HepG2 (cell line): Measurements from ENCODE around the gene LDLRAD4. TPM values are rescaled to one million over a fixed set of nuclear protein-coding genes. Genes with fewer than 3 reads are reported as not detected.
A peak's percentile ranks its signal among the peaks of the same experiment; 100 is the strongest.

Source experiments
- CENPT ChIP-seq: sonication (generic); formaldehyde crosslinking; IDR thresholded peaks from 2 replicates; pipeline ENCODE4 v1.8.0; 2022; ENCODE audit warnings: low read depth, mild to moderate bottlenecking, moderate library complexity, missing genetic modification reagents
- MAF1 ChIP-seq: sonication (generic); formaldehyde crosslinking; IDR thresholded peaks from 2 replicates; pipeline ENCODE4 v1.5.0; 2020; ENCODE audit warnings: missing genetic modification reagents, borderline replicate concordance
- MIER2 ChIP-seq: IDR thresholded peaks from 2 replicates; pipeline ENCODE4 v1.6.1; 2016; ENCODE audit warnings: missing biosample characterization, missing genetic modification reagents
- PHF5A ChIP-seq: IDR thresholded peaks from one replicate; pipeline ENCODE4 v1.6.1; 2018; ENCODE audit warnings: low read depth, missing genetic modification reagents; ENCODE audit not compliant: unreplicated experiment
- RAD51 ChIP-seq: fragments of 450-650 bp; IDR thresholded peaks from 2 replicates; pipeline ENCODE4 v1.6.1; 2016; ENCODE audit warnings: borderline replicate concordance
- RFX5 ChIP-seq: IDR thresholded peaks from 2 replicates; pipeline ENCODE4 v1.6.1; 2011; ENCODE audit warnings: low read depth, low read length, improper control_type of control experiment
- SCMH1 ChIP-seq: sonication (generic); formaldehyde crosslinking; IDR thresholded peaks from 2 replicates; pipeline ENCODE4 v1.9.0; 2021; ENCODE audit warnings: missing genetic modification reagents, mild to moderate bottlenecking, borderline replicate concordance
- SNRNP70 ChIP-seq: fragments of 200-400 bp; formaldehyde crosslinking; IDR thresholded peaks from 2 replicates; pipeline ENCODE4 v1.6.1; 2017; ENCODE audit warnings: mild to moderate bottlenecking, low read depth, low read length, moderate library complexity
- SOX13 ChIP-seq, 3 experiments: fragments of 450-650 bp in 1 of 3; sonication (generic) in 1 of 3; formaldehyde crosslinking in 1 of 3; IDR thresholded peaks in 2 of 3; conservative IDR thresholded peaks in 1 of 3; 2 replicates each; pipeline versions ENCODE4 v1.5.0 to v1.6.1; 2016 to 2020; ENCODE audit warnings: antibody characterized with exemption in 1 of 3, mild to moderate bottlenecking in 1 of 3, missing compliant biosample characterization in 1 of 3, missing genetic modification reagents in 1 of 3, moderate library complexity in 1 of 3
- ZFP82 ChIP-seq: sonication (generic); formaldehyde crosslinking; IDR thresholded peaks from 2 replicates; pipeline ENCODE4 v1.5.1; 2020; ENCODE audit warnings: mild to moderate bottlenecking, missing genetic modification reagents, borderline replicate concordance
- ZNF136 ChIP-seq: sonication (generic); formaldehyde crosslinking; IDR thresholded peaks from 2 replicates; pipeline ENCODE4 v1.8.1; 2022; ENCODE audit warnings: low read depth, mild to moderate bottlenecking, moderate library complexity, missing genetic modification reagents
- ZNF225 ChIP-seq: sonication (generic); formaldehyde crosslinking; IDR thresholded peaks from 2 replicates; pipeline ENCODE4 v1.4.0; 2020; ENCODE audit warnings: mild to moderate bottlenecking, missing genetic modification reagents
- ZNF260 ChIP-seq: sonication (generic); formaldehyde crosslinking; IDR thresholded peaks from 2 replicates; pipeline ENCODE4 v1.4.0; 2020; ENCODE audit warnings: missing genetic modification reagents, low read depth, mild to moderate bottlenecking, borderline replicate concordance
- ZNF326 ChIP-seq: sonication (generic); formaldehyde crosslinking; IDR thresholded peaks from 2 replicates; pipeline ENCODE4 v1.4.0; 2020; ENCODE audit warnings: missing genetic modification reagents, borderline replicate concordance
- ZNF350 ChIP-seq: sonication (generic); formaldehyde crosslinking; IDR thresholded peaks from 2 replicates; pipeline ENCODE4 v1.4.0; 2020; ENCODE audit warnings: mild to moderate bottlenecking, low read depth, missing genetic modification reagents, borderline replicate concordance
- ZNF501 ChIP-seq: sonication (generic); formaldehyde crosslinking; IDR thresholded peaks from 2 replicates; pipeline ENCODE4 v1.5.1; 2020; ENCODE audit warnings: mild to moderate bottlenecking, moderate library complexity, missing genetic modification reagents
- ZZZ3 ChIP-seq: sonication (generic); formaldehyde crosslinking; IDR thresholded peaks from 2 replicates; pipeline ENCODE4 v1.4.0; 2020; ENCODE audit warnings: missing genetic modification reagents, mild to moderate bottlenecking, borderline replicate concordance
- polyA plus RNA-seq, 8 experiments: library from polyadenylated mRNA; depleted of rRNA in 3 of 8; stranded (reverse) in 7 of 8; unstranded in 1 of 8; fragments of >200 nt; fragmentation: Illumina TruSeq in 4 of 8; extraction: Trizol in 4 of 8; gene quantifications; 2 replicates each; pipeline versions ENCODE4 v1.2.1 to v1.2.3, GENCODE V29; 2011 to 2016; ENCODE audit warnings: low read depth in 4 of 8, missing spikeins in 1 of 8, mixed read lengths in 1 of 8; ENCODE audit not compliant: insufficient read depth in 1 of 8
- total RNA-seq, 5 experiments: library from RNA; depleted of rRNA; stranded (reverse); fragments of >200 nt; fragmentation: Illumina TruSeq; extraction: Trizol; gene quantifications; 2 replicates each; pipeline ENCODE4 v1.2.3, GENCODE V29; 2016; ENCODE audit warnings: low read depth in 1 of 5
- TF ChIP-seq, protein P1 (sequence below): sonication (generic); formaldehyde crosslinking; IDR thresholded peaks from 2 replicates; pipeline ENCODE4 v1.4.0; 2020; ENCODE audit warnings: low read depth, missing genetic modification reagents
- TF ChIP-seq, protein P2 (sequence below): sonication (generic); formaldehyde crosslinking; IDR thresholded peaks from 2 replicates; pipeline ENCODE4 v1.4.0; 2020; ENCODE audit warnings: missing genetic modification reagents
- TF ChIP-seq, protein P3 (sequence below): sonication (generic); formaldehyde crosslinking; IDR thresholded peaks from 2 replicates; pipeline ENCODE4 v1.4.0; 2020; ENCODE audit warnings: missing genetic modification reagents, borderline replicate concordance

LDLRAD4 gene
- total and polyA plus RNA-seq, 2 of the 13 experiments (the other 11 are each of a cell fraction or from before 2014, with no cell fraction given), result 13.6 to 20.9 TPM

DNA sequence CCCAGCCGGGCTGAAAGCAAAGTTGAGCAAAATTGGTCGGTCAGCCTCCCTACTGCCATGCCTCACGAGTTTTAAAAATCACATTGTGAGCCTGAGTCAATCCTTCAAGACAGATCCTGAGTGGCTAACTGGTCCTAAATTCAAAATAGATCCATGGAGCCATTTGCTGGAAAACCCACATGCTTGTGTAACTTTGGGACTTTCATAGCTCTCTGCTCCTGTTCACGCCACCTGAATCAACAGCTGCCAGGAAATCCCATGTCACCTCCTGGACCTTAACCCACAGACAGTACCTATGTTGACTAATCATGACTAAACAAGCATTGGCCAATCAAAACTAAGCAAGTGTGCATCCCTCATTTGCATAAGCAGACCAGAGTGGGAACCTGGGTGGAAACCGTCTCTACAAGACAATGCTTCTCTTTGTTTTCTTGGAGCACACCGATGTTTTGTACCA lies 42.8 kb upstream of the LDLRAD4 start (continued):
- TF ChIP-seq ZNF136 (CRISPR knock-in tag) (peak; percentile 80; the same call in 1 of the 2 replicates), SCMH1 (CRISPR knock-in tag) (no peak), SOX13 (IDR thresholded peaks at IDR 0.05) (peak; percentile 63), SOX13 (CRISPR knock-in tag; conservative IDR thresholded peaks at IDR 0.05 in 1 of 2, IDR thresholded peaks at IDR 0.05 in 1 of 2) (peak in 1 of 2 experiments; percentile 83; a peak in 2 of 4 replicates), MIER2 (CRISPR knock-in tag) (0 out of 2 replicates have a peak, but pooled peaks have one; percentile 46), RAD51 (no peak), PHF5A (no peak), ZNF326 (CRISPR knock-in tag) (no peak), ZNF350 (CRISPR knock-in tag) (no peak), SNRNP70 (no peak), ZNF225 (CRISPR knock-in tag) (no peak), CENPT (CRISPR knock-in tag) (no peak), RFX5 (no peak; the same call in 1 of the 2 replicates), ZFP82 (CRISPR knock-in tag) (no peak), ZZZ3 (peak; percentile 35; the same call in 1 of the 2 replicates), MAF1 (CRISPR knock-in tag) (no peak), ZNF501 (CRISPR knock-in tag) (peak; percentile 68; the same call in 1 of the 2 replicates), ZNF260 (CRISPR knock-in tag) (no peak)
- TF ChIP-seq, protein P1, sequence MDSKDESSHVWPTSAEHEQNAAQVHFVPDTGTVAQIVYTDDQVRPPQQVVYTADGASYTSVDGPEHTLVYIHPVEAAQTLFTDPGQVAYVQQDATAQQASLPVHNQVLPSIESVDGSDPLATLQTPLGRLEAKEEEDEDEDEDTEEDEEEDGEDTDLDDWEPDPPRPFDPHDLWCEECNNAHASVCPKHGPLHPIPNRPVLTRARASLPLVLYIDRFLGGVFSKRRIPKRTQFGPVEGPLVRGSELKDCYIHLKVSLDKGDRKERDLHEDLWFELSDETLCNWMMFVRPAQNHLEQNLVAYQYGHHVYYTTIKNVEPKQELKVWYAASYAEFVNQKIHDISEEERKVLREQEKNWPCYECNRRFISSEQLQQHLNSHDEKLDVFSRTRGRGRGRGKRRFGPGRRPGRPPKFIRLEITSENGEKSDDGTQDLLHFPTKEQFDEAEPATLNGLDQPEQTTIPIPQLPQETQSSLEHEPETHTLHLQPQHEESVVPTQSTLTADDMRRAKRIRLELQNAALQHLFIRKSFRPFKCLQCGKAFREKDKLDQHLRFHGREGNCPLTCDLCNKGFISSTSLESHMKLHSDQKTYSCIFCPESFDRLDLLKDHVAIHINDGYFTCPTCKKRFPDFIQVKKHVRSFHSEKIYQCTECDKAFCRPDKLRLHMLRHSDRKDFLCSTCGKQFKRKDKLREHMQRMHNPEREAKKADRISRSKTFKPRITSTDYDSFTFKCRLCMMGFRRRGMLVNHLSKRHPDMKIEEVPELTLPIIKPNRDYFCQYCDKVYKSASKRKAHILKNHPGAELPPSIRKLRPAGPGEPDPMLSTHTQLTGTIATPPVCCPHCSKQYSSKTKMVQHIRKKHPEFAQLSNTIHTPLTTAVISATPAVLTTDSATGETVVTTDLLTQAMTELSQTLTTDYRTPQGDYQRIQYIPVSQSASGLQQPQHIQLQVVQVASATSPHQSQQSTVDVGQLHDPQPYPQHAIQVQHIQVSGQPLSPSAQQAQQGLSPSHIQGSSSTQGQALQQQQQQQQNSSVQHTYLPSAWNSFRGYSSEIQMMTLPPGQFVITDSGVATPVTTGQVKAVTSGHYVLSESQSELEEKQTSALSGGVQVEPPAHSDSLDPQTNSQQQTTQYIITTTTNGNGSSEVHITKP, result no peak; the same call in 1 of the 2 replicates
- TF ChIP-seq, protein P2, sequence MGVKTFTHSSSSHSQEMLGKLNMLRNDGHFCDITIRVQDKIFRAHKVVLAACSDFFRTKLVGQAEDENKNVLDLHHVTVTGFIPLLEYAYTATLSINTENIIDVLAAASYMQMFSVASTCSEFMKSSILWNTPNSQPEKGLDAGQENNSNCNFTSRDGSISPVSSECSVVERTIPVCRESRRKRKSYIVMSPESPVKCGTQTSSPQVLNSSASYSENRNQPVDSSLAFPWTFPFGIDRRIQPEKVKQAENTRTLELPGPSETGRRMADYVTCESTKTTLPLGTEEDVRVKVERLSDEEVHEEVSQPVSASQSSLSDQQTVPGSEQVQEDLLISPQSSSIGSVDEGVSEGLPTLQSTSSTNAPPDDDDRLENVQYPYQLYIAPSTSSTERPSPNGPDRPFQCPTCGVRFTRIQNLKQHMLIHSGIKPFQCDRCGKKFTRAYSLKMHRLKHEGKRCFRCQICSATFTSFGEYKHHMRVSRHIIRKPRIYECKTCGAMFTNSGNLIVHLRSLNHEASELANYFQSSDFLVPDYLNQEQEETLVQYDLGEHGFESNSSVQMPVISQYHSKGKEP (CRISPR knock-in tag), result no peak
- TF ChIP-seq, protein P3, sequence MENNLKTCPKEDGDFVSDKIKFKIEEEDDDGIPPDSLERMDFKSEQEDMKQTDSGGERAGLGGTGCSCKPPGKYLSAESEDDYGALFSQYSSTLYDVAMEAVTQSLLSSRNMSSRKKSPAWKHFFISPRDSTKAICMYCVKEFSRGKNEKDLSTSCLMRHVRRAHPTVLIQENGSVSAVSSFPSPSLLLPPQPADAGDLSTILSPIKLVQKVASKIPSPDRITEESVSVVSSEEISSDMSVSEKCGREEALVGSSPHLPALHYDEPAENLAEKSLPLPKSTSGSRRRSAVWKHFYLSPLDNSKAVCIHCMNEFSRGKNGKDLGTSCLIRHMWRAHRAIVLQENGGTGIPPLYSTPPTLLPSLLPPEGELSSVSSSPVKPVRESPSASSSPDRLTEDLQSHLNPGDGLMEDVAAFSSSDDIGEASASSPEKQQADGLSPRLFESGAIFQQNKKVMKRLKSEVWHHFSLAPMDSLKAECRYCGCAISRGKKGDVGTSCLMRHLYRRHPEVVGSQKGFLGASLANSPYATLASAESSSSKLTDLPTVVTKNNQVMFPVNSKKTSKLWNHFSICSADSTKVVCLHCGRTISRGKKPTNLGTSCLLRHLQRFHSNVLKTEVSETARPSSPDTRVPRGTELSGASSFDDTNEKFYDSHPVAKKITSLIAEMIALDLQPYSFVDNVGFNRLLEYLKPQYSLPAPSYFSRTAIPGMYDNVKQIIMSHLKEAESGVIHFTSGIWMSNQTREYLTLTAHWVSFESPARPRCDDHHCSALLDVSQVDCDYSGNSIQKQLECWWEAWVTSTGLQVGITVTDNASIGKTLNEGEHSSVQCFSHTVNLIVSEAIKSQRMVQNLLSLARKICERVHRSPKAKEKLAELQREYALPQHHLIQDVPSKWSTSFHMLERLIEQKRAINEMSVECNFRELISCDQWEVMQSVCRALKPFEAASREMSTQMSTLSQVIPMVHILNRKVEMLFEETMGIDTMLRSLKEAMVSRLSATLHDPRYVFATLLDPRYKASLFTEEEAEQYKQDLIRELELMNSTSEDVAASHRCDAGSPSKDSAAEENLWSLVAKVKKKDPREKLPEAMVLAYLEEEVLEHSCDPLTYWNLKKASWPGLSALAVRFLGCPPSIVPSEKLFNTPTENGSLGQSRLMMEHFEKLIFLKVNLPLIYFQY, result no peak; the same call in 1 of the 2 replicates
